ENCODE results near the gene RERE.

GRCh38 chr1:8533124-8533523, 284.3 kb downstream of the RERE start:
- no peak for TF ChIP-seq CTCF (IDR thresholded peaks at IDR 0.05; ENCODE audit: poor library complexity)
- TF ChIP-seq EZH2 (IDR thresholded peaks at IDR 0.05; ENCODE audit: borderline replicate concordance), result no peak
- no peak for TF ChIP-seq EZH2phosphoT487 (IDR thresholded peaks at IDR 0.05; ENCODE audit: low read depth, severe bottlenecking, unreplicated experiment)

Measured in hepatocyte (in vitro differentiated cells).